ENCODE results near the gene PPA1.
A peak's percentile ranks its signal among the peaks of the same experiment; 100 is the strongest.

PPA1 gene

DNA sequence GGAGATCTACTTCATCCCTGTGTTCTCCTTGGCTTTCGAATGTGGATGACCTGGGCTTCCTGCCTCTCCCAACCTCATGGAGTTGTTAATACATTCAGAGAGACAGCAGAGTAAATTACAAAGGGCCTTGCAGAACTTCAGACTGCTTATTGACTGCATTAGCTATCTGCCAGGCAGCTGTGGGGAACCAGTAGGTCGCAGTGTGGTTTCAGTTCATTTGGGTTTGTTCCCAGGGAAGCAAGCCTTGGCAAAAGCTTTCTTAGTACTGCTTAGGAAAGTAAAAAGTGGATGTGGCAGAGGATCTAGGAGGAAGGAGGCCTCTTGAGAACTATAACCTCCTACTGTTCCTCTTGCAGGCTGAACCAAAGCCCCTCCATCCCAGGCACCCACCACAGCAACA, 41.4 kb upstream of the PPA1 start:
- TF ChIP-seq, protein P1, sequence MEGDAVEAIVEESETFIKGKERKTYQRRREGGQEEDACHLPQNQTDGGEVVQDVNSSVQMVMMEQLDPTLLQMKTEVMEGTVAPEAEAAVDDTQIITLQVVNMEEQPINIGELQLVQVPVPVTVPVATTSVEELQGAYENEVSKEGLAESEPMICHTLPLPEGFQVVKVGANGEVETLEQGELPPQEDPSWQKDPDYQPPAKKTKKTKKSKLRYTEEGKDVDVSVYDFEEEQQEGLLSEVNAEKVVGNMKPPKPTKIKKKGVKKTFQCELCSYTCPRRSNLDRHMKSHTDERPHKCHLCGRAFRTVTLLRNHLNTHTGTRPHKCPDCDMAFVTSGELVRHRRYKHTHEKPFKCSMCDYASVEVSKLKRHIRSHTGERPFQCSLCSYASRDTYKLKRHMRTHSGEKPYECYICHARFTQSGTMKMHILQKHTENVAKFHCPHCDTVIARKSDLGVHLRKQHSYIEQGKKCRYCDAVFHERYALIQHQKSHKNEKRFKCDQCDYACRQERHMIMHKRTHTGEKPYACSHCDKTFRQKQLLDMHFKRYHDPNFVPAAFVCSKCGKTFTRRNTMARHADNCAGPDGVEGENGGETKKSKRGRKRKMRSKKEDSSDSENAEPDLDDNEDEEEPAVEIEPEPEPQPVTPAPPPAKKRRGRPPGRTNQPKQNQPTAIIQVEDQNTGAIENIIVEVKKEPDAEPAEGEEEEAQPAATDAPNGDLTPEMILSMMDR (IDR thresholded peaks at IDR 0.05), result no peak
- Histone ChIP-seq H3K27me3 (ENCODE audit: control insufficient read depth, insufficient read depth, low read length) (no peaks in the 10 kb centered on the region), H3K9me3 (ENCODE audit: control insufficient read depth, low read length) (no peaks in the 10 kb centered on the region), H3K9ac (no peak overlapping the region), H2AFZ (no peak overlapping the region), H3K27ac (no peak overlapping the region), H3K4me1 (no peaks in the 10 kb centered on the region), H3K4me2 (ENCODE audit: low read length) (no peak overlapping the region), H3K36me3 (ENCODE audit: control insufficient read depth, insufficient read depth, low read length) (no peaks in the 10 kb centered on the region), H3K79me2 (no peaks in the 10 kb centered on the region), H3K4me3 (ENCODE audit: low read depth, low read length) (no peak overlapping the region)

DNA sequence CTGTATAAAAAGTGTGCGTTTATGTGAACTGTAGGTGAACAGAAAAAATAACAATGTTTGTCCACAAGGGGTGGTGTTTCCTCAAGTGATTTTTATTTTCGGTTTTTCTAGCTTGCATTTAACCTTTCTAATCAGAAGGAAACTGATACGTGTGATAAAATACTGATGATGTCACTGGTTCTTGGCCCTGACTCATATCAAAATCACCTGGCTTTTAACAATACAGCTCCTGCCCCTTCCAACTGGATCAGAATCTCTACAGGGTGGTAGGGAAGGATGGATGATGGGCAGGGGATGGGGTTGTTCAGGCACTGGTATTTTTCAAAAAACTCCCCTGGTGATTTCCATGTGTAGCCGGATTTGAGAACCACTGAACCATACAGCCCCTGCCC, 39.7 kb upstream of the PPA1 start:
- no peaks in the 10 kb centered on the region for H3K9me3 ChIP-seq (ENCODE audit: control insufficient read depth, low read length)
- H3K27me3 ChIP-seq (ENCODE audit: control insufficient read depth, insufficient read depth, low read length), result no peaks in the 10 kb centered on the region
- no peak overlapping the region for H3K4me3 ChIP-seq (ENCODE audit: low read depth, low read length)

DNA sequence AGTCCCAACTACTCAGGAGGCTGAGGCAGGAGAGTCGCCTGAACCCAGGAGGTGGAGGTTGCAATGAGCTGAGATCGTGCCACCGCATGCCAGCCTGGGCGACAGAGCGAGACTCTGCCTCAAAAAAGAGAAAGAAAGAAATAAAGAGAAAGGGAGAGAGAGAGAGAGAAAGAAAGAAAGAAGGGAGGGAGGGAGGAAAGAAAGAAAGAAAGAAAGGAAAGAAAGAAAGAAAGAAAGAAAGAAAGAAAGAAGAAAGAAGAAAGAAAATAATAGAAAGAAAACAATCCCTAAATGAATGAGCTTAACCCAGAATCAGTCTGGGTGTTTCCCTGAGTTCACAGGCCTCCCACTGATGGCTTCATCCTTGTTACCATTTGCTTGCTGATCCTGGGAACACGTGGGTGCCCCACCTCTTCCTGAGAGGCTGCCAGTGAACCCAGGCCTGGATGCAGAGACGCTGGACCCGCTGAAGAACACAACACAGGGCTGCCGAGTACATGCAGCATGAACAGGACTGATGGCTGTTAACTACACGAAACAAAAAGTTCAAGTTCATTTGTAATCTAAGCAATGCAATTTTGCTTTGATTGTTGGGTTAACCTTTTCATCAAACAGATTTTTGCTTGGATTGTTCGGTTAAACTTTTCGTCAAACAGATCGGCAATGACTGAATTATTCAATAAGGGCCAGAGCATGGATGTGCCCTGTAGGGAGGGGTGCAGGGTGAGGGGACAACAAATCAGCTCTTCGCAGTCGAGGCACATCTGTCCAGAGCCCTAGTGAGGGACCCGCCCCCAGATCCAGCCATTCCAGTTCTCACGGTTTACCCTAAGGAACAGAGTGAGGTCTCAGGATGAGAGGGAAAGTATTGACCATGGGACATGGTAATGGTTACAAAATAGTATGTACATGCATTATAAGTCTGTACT, 39.0 kb upstream of the PPA1 start:
- H3K4me1 ChIP-seq, result no peaks in the 10 kb centered on the region
- H2AFZ ChIP-seq, result no peak overlapping the region
- H3K27ac ChIP-seq, result no peak overlapping the region
- H3K4me3 ChIP-seq (ENCODE audit: low read depth, low read length), result no peak overlapping the region
- no peaks in the 10 kb centered on the region for H3K36me3 ChIP-seq (ENCODE audit: control insufficient read depth, insufficient read depth, low read length)
- no peaks in the 10 kb centered on the region for H3K9me3 ChIP-seq (ENCODE audit: control insufficient read depth, low read length)
- TF ChIP-seq, protein P1 (IDR thresholded peaks at IDR 0.05), result no peak
- H3K4me2 ChIP-seq (ENCODE audit: low read length), result no peak overlapping the region
- H3K27me3 ChIP-seq (ENCODE audit: control insufficient read depth, insufficient read depth, low read length), result no peaks in the 10 kb centered on the region
- H3K79me2 ChIP-seq, result no peaks in the 10 kb centered on the region
- no peak overlapping the region for H3K9ac ChIP-seq

More for the DNA sequence above, 39.7 kb upstream of the PPA1 start:
- H3K36me3 ChIP-seq (ENCODE audit: control insufficient read depth, insufficient read depth, low read length), result no peaks in the 10 kb centered on the region
- no peaks in the 10 kb centered on the region for H3K4me1 ChIP-seq
- H3K79me2 ChIP-seq, result no peaks in the 10 kb centered on the region
- H3K9ac ChIP-seq, result no peak overlapping the region
- no peak overlapping the region for H3K4me2 ChIP-seq (ENCODE audit: low read length)
- TF ChIP-seq, protein P1 (IDR thresholded peaks at IDR 0.05), result peak; percentile 25
- peak overlapping the region; percentile 44 for H2AFZ ChIP-seq
- no peak overlapping the region for H3K27ac ChIP-seq

- Histone ChIP-seq H3K79me2 (no peaks in the 10 kb centered on the region), H2AFZ (no peak overlapping the region)
These were observed 37.7 kb upstream of the PPA1 start for GRCh38 chr10:70270952-70271351.

More at GRCh38 chr10:70270952-70271351, 37.7 kb upstream of the PPA1 start:
- no peaks in the 10 kb centered on the region for H3K4me1 ChIP-seq
- TF ChIP-seq, protein P1 (IDR thresholded peaks at IDR 0.05), result no peak
- H3K36me3 ChIP-seq (ENCODE audit: control insufficient read depth, insufficient read depth, low read length), result no peaks in the 10 kb centered on the region
- no peaks in the 10 kb centered on the region for H3K27me3 ChIP-seq (ENCODE audit: control insufficient read depth, insufficient read depth, low read length)
- no peaks in the 10 kb centered on the region for H3K9me3 ChIP-seq (ENCODE audit: control insufficient read depth, low read length)
- H3K4me3 ChIP-seq (ENCODE audit: low read depth, low read length), result no peak overlapping the region
- no peak overlapping the region for H3K27ac ChIP-seq
- no peak overlapping the region for H3K9ac ChIP-seq
- no peak overlapping the region for H3K4me2 ChIP-seq (ENCODE audit: low read length)
